Measurements from ENCODE around the gene PRCC. TPM values are rescaled to one million over a fixed set of nuclear protein-coding genes. Genes with fewer than 3 reads are reported as not detected.

The PRCC gene
- total and polyA plus RNA-seq, 2 of the 13 experiments (the other 11 are each of a cell fraction or from before 2014, with no cell fraction given), result 24.2 to 40.5 TPM

- TF ChIP-seq GABPB1 (CRISPR knock-in tag; IDR thresholded peaks at IDR 0.05) (peak; percentile 51; the same call in 1 of the 2 replicates), ZEB1 (IDR thresholded peaks at IDR 0.05; ENCODE audit: insufficient replicate concordance, low read depth) (peak; percentile 13), JUNB (CRISPR knock-in tag; IDR thresholded peaks at IDR 0.05; ENCODE audit: borderline replicate concordance) (no peak), ZNF562 (CRISPR knock-in tag; IDR thresholded peaks at IDR 0.05; ENCODE audit: borderline replicate concordance) (0 out of 2 replicates have a peak, but pooled peaks have one; percentile 10), ELF1 (CRISPR knock-in tag; IDR thresholded peaks at IDR 0.05) (0 out of 2 replicates have a peak, but pooled peaks have one; percentile 13), TFE3 (CRISPR knock-in tag; IDR thresholded peaks at IDR 0.05) (no peak), TARDBP (CRISPR knock-in tag; IDR thresholded peaks at IDR 0.05) (no peak), CSRNP1 (CRISPR knock-in tag; IDR thresholded peaks at IDR 0.05) (no peak), TBL1XR1 (IDR thresholded peaks at IDR 0.05; ENCODE audit: borderline replicate concordance, low read length, partially characterized antibody) (no peak), SIN3A (IDR thresholded peaks at IDR 0.05; ENCODE audit: borderline replicate concordance, low read depth, low read length) (no peak), KMT2A (CRISPR knock-in tag; IDR thresholded peaks at IDR 0.05) (no peak), CCDC6 (CRISPR knock-in tag; IDR thresholded peaks at IDR 0.05) (no peak), ZNF263 (CRISPR knock-in tag; IDR thresholded peaks at IDR 0.05) (no peak; the same call in none of the 2 replicates), SRSF4 (IDR thresholded peaks at IDR 0.05; ENCODE audit: low read depth, low read length, poor library complexity, severe bottlenecking) (no peak), ZNF318 (CRISPR knock-in tag; IDR thresholded peaks at IDR 0.05) (no peak), ZNF691 (CRISPR knock-in tag; IDR thresholded peaks at IDR 0.05; ENCODE audit: borderline replicate concordance, low read depth) (no peak), ZNF674 (CRISPR knock-in tag; IDR thresholded peaks at IDR 0.05; ENCODE audit: low read depth) (no peak)
Measured at GRCh38 chr1:156750711-156751450, 16.5 kb upstream of the PRCC start (continued).
